Ishikawa (cell line): ENCODE results near the gene CCNT2.

ENCODE experiments used
- CEBPB ChIP-seq: IDR thresholded peaks from 2 replicates; pipeline ENCODE4 v1.6.1; 2012
- CREB1 ChIP-seq: IDR thresholded peaks from 2 replicates; pipeline ENCODE4 v1.6.1; 2012; ENCODE audit warnings: low read depth
- EGR1 ChIP-seq: IDR thresholded peaks from 2 replicates; pipeline ENCODE4 v1.6.1; 2012
- EP300 ChIP-seq: IDR thresholded peaks from 2 replicates; pipeline ENCODE4 v1.6.1; 2012; ENCODE audit warnings: borderline replicate concordance
- FOXM1 ChIP-seq: IDR thresholded peaks from 2 replicates; pipeline ENCODE4 v1.6.1; 2012; ENCODE audit warnings: low read depth, borderline replicate concordance
- MAX ChIP-seq: IDR thresholded peaks from 2 replicates; pipeline ENCODE4 v1.6.1; 2012
- NFIC ChIP-seq: IDR thresholded peaks from 2 replicates; pipeline ENCODE4 v1.6.1; 2012
- RAD21 ChIP-seq: IDR thresholded peaks from 2 replicates; pipeline ENCODE4 v1.6.1; 2012; ENCODE audit warnings: low read depth
- REST ChIP-seq: IDR thresholded peaks from 2 replicates; pipeline ENCODE4 v1.6.1; 2012; ENCODE audit warnings: low read depth, mild to moderate bottlenecking
- TAF1 ChIP-seq: IDR thresholded peaks from 2 replicates; pipeline ENCODE4 v1.6.1; 2012; ENCODE audit warnings: low read depth, mild to moderate bottlenecking
- TCF12 ChIP-seq: IDR thresholded peaks from 2 replicates; pipeline ENCODE4 v1.6.1; 2012; ENCODE audit warnings: low read depth
- TEAD4 ChIP-seq: IDR thresholded peaks from 2 replicates; pipeline ENCODE4 v1.6.1; 2012
- USF1 ChIP-seq: IDR thresholded peaks from 2 replicates; pipeline ENCODE4 v1.6.1; 2012
- YY1 ChIP-seq: IDR thresholded peaks from 2 replicates; pipeline ENCODE4 v1.6.1; 2012; ENCODE audit warnings: low read depth
- ZBTB7A ChIP-seq: IDR thresholded peaks from 2 replicates; pipeline ENCODE4 v1.6.1; 2012; ENCODE audit warnings: low read depth

The CCNT2 gene

GRCh38 chr2:134975281-134976009 is 56.8 kb downstream of the CCNT2 start:
- no peak for TF ChIP-seq MAX
- TF ChIP-seq EP300: no peak
- TF ChIP-seq TEAD4: no peak
- no peak for TF ChIP-seq YY1
- TF ChIP-seq EGR1: no peak
- no peak for TF ChIP-seq CREB1
- TF ChIP-seq FOXM1: no peak
- TF ChIP-seq REST: no peak
- TF ChIP-seq USF1: no peak
- no peak for TF ChIP-seq CEBPB
- no peak for TF ChIP-seq TAF1
- TF ChIP-seq ZBTB7A: no peak
- no peak for TF ChIP-seq TCF12
- TF ChIP-seq NFIC: no peak
- no peak for TF ChIP-seq RAD21

- TF ChIP-seq YY1 (no peak), MAX (no peak), ZBTB7A (no peak), EGR1 (no peak), NFIC (no peak), CEBPB (no peak), CREB1 (no peak), FOXM1 (no peak), REST (no peak), USF1 (no peak), RAD21 (no peak), TAF1 (no peak), TEAD4 (no peak), TCF12 (no peak), EP300 (no peak)
These were observed 57.6 kb downstream of the CCNT2 start for GRCh38 chr2:134976074-134976702.

- no peak for TF ChIP-seq YY1
- TF ChIP-seq EGR1: no peak
- no peak for TF ChIP-seq USF1
- TF ChIP-seq FOXM1: no peak
- TF ChIP-seq CREB1: no peak
- TF ChIP-seq NFIC: no peak
- TF ChIP-seq RAD21: no peak
- no peak for TF ChIP-seq EP300
- no peak for TF ChIP-seq TEAD4
- TF ChIP-seq MAX: no peak
- no peak for TF ChIP-seq ZBTB7A
- TF ChIP-seq CEBPB: no peak
- no peak for TF ChIP-seq TAF1
- TF ChIP-seq REST: no peak
- no peak for TF ChIP-seq TCF12
These were observed 60.6 kb downstream of the CCNT2 start for GRCh38 chr2:134979221-134979620.

- no peak for TF ChIP-seq TEAD4
- no peak for TF ChIP-seq CREB1
- no peak for TF ChIP-seq EGR1
- no peak for TF ChIP-seq REST
These were observed 62.0 kb downstream of the CCNT2 start for GRCh38 chr2:134980639-134981038.
